ENCODE measurements around the gene PDE1A.

PDE1A gene

DNA sequence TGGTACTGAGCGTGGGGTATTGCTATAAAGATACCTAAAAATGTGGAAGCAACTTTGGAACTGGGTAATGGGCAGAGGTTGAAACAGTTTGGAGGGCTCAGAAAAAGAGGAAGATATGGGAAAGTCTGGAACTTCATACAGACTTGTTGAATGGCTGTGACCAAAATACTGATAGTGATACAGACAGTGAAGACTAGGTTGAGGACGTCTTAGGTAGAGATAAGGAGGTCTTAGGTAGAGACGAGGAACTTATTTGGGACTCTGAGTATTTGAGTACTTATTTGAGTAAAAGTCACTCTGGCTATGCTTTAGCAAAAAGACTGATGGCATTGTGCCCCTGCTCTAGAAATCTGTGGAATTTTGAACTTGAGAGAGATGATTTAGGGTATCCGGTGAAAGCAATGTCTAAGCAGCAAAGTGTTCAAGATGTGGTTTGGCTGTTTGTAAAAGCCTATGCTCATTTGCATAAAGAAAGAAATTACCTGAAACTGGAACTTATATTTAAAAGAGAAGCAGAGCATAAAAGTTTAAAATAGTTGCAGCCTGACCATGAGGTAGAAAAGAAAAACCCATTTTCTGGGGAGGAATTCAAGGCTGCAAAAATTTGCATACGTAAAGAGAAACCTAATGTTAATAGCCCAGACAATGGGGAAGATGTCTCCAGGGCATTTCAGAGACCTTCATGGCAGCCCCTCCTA, 219.6 kb downstream of the PDE1A start:
- DNase-seq, result no peak

DNA sequence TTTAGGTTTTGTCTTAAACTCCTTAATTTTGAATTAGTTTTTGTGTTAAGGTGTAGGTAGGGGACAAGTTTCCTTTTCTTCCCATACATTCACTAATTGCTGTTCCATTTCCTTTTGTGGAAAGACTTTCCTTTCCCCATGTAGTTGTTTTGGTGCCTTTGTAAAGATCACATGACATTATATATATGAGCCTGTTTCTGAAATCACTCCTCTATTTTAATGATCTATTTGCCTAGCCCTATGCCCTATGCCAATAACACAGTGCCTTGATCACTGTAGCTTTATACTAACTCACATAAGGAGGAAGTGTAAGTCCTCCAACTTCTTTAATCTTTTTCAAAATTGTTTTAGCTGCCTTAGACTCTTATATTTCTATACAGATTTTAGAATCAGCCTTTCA, 229.3 kb downstream of the PDE1A start:
- no peak for DNase-seq

DNA sequence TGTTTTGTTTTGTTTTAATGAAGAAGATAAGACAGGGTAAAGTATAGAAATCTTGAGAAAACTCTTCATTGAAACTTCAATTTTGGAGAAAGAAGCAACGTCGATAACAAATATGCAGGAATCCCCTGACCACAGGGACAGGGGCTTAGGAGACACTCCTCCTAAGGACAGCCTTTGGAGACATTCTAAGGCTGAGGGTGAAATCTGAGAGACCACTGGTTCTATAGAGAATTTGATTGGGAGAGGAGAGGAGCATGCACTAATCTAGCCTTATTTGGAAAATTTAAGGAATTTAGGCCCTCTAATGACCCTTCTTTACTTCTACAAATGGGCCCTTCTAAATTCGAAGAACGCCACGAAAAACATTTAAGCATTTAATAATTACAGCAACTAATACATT, 233.5 kb downstream of the PDE1A start:
- DNase-seq, result no peak

DNA sequence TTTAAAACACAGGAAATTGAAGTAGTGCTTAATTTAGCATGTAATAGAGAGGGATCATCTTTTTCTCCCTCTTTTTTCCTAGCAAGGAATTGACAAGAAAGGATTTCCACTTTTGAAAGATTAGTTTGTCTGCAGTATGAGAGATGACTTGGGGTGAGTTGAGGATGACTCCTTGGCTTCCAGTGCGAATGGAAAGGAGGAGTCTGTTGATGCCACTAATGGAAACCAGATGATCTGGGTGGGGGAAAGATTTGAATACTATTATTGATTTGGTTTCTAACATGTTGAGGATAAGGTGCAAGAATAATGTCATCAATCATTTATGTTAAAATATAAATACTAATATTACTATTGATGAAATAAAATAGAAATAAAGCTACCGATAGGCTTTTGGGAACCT, 235.8 kb downstream of the PDE1A start:
- no peak for DNase-seq

DNA sequence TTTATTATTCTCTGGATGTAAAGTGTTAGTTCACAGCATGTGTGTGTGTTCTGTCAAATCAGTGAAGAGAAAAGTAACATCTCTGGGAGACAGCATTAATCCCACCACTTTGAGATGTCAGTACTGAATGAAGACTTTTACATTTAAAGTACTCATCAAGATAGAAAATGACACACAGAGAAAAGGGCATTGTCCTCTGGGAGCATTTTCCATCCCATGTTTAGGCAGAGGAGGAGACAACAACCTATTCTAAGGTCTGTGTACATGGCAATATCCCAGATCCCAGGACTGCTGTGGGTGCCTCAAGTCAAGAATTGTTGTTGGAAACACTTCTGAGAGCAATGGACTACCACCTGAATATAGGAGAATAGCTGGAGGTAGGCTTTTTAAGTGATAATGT, 239.7 kb downstream of the PDE1A start:
- DNase-seq, result no peak

DNA sequence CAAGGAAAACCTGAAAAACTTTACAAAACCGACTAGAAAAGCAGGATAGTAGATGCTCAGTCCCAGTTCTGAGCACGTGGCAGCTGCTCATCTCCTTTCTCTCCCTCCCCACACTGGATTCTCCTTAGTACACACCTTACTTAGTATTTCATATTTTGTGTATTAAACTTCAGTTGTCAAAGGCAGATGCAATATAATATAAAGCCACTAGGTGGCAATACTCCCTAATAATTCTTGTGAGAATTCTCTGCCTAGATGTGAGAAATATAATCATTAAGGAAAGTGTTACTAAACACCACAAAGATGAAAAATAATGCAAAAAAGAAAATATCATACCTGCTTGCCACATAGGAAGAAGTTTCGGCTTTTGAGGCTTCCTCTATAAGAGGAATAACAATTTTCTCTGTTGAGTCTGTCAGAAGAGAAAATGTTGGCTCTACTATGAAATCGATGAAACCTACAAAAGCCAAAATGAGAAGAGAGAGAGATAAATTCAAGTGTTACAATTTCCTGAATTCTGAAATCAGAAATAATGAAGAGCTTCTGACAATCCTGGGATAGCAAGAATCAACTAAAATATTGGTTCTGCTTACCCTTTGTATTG, 240.6 kb downstream of the PDE1A start:
- peak; percentile 20 for DNase-seq

DNA sequence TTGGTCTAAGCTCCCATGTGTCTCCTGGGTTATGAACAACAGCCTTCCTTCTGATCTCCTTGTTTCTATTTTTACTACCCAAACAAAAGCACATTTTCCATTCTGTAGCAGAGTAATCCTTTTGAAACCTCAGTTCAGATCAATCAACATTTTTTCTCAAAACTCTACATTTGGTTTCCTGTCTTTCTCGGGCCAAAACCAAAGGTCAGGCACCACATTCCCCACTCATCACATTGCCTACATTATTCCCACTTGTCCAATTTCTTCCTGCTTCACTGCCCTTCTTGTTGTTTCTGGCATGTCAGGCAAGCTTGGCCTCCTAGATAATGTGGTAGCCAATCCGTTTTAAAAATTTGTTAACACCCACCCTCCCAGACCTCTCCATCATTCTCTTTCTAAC, 244.4 kb downstream of the PDE1A start:
- DNase-seq, result no peak

DNA sequence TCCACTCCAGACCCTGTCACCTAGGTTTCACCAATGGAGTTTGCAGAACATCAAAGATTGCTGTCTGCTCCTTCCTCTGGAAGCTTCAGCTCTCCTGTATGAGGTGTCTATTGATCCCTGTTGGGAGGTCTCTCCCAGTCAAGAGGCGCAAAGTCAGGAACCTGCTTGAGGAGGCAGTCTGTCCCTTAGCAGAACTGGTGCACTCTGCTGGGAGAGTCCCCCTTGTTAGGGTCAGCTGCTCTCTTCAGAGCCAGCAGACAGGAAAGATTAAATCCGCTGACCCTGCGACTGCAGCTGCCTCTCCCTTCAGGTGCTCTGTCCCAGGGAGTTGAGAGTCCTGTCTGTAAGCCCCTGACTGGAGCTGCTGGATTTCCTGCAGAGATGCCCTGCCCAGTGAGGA, 245.5 kb downstream of the PDE1A start:
- DNase-seq, result no peak

DNA sequence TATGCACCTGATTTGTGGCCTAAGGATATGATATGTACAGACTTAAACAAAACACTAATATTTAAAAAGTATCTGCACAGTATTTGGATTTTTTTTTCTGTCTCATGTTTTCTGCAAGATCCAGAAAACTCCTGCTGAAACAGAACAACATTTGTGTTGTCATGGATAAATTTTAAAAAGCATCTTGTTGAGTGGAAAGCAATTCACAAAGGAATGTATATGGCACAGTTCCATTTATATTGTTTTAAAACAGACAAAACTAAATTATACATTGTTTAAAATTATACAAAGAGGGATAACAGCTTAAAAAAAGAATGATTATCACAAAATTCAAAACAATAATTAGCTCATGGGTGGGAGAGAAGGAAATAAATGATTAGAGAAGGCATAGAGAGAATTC, 247.7 kb downstream of the PDE1A start:
- no peak for DNase-seq

DNA sequence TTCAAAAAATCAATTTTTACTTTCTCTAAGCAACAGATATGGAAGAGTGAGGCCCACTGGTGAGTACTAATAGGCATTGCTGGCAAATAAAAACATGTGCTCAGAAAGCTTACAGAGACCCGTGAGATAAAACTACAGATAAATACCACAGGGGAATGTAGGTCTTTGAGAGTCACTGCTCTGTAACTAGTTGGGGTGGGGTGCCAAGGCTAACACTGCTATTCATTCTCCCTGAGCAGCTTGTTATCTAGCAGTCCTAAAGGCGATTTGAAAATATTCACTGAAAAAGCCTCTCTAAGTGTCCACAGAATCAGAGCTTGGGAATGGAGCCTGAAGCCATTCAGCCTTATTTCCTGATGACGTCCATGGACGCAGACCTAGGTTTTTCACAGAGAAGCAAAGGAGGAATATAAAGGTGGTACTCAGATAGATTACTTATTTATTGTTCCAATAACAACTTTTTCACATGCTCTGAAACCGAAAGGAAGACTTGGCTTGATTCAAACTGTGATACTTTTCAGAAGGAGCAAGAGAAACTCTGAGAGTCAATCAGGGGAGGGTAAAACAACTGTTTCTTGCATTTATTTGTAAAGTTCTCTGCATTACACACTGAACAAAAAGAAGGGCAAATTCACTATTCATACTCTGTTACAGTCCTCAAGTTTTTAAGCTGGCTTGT, 252.8 kb downstream of the PDE1A start:
- no peak for DNase-seq

DNA sequence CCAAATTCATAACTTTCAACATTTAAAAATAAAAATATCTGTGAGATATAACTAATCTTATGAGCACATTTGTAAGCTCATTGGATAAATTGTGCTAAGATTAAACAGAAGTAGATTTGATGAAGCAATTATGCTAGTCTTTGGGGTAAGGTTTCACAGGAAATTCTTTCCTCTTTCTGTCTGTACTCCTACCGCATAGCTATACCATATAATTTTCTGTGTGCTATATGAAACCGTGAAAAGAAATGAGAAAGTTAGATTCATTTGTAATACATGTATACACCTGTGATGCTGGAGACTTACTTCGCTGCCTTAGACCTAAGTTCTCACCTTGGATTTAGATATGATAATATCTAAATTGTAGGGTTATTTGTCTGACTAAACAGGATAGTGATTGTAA, 256.5 kb downstream of the PDE1A start:
- DNase-seq, result no peak

DNA sequence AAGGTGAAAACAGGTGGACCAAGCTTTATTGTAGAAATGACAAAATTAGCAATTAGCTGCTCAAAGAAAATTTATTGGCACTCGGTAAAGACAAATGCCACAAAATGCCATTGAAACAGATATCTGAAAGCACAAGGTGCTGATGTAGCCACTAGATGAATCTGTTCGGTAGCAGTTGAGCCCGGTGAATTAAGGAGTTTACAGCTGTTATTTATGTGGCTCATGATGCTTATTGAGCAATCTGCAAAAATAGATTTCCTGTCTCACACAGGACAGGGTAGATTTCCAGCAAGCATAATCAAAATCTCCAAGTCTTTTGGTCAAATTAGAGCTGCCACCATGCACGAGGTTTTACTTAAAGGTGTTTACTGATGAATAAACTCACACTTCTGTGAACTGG, 259.0 kb downstream of the PDE1A start:
- no peak for DNase-seq

DNA sequence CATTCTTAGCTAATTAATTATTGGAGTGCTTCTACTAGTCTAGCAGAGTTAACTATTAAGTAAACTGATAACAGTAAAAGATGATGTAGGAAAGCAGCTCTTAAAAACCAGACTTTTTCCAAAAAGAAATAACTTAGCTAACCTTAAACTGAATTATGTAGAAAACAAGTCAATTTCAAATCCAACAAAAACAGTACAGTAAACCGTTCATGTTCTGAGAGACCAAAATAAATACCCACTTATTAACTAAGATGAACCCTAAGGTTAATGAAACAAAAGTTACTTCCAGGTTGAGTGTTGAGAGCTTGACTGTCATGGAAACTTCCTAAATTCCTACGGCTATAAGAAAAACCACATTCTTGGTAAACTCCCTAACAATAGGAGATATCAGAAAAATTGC, 260.0 kb downstream of the PDE1A start:
- DNase-seq, result no peak

DNA sequence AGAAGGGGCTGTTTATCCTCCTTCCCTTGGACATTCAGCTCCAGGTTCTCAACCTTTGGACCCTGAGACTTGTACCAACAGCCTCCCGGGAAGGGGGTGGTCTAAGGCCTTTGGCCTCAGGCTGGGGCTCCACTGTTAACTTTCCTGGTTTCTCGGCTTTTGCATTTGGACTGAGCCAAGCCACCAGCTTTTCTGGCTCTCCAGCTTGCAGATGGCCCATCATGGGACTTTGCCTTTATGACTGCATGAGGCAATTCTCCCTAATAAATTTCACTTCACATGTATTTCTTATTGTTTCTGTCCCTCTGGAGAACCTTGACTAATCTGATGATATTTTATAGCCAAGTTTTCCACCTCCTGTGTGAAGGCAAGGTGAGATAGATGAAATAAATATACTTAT, 260.4 kb downstream of the PDE1A start:
- no peak for DNase-seq

DNA sequence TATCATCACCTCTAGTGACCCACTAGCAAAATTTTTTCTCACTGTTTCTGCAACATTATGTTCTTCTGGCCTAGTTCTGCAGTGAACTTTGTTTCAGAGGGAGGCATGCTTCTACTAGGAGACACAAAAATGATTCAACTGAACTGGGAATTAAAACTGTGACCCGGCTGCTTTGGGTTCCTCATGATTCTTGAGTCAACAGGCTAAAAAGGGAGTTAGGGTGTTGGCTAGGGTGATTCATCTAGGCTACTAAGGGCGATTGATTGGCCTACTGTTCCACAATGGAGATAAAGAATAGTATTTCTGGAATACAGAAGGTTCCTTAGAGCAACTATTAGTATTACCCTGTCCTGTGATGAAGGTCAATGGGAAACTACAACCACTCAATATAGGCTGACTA, 261.6 kb downstream of the PDE1A start:
- DNase-seq, result no peak

DNA sequence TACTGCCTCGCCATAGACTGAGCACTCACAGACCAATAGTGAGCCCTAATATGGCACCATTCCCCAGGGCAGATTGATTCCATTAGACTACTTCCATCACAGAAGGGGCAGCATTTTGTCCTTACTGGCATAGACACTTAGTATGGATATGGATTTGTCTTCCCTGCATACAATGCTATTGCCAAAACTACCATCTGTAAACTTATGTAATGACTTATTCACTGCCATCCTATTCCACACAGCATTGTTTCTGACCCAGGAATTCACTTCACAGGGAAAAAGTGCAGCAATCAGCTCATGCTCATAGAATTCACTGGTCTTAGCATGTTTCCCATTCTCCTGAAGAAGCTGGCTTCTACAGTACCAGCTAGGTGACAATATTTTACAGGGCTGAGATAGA, 262.1 kb downstream of the PDE1A start:
- DNase-seq, result no peak

DNA sequence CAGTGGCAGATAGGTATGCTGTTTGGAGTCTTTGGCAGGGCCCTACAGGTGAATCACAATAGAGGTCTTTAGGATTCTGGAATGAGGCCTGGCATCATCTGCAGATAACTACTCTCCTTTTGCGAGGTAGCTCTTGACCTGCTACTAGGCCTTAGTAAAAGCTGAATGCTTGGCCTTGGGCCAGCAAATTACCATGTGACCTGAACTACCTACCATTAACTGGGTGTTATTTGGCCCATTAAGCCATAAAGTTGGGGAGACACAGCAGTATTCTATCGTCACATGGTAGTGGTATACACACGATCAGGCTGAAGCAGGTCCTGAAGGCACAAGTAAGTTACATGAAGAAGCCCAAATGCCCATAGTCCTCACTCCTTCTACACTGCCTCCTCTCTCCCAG, 263.0 kb downstream of the PDE1A start:
- DNase-seq, result no peak

DNA sequence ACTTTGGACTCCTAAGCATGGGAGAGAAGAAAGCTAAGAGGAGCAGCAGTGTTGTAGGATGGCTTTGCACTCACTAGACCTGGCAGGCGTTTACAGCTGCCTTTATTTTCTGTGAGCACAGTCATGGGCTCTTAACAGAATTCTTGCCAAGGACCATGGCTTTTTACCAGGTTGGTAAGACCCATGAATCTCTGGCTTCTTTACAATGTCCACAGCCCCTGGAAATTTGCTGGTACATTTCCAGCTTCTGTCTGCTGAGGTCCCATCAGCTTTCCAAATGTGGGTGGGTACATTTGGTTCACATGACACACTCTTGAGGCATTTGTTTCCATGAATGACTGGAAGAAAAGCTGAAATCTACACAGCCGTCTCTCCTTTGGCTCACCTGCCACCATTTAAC, 278.5 kb downstream of the PDE1A start:
- DNase-seq, result no peak

DNA sequence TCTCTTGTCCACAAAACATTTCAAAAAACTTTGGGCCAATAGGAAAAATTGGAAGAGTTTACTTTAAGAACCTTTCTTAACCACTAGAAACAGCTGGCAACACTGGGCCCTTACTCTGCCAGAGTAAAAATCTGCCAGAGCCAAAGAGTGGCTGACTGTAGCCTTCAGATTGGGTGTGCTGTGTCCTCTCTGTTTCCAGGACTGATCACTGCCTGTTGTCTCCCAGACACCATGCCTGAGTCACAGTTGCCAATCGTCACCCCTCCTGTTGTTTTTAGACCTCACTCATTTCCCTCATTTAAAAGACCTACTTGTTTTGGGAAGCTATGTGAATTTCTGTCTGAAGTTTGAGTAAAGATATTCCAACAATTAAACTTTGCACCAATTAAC, 282.1 kb downstream of the PDE1A start:
- no peak for DNase-seq

DNA sequence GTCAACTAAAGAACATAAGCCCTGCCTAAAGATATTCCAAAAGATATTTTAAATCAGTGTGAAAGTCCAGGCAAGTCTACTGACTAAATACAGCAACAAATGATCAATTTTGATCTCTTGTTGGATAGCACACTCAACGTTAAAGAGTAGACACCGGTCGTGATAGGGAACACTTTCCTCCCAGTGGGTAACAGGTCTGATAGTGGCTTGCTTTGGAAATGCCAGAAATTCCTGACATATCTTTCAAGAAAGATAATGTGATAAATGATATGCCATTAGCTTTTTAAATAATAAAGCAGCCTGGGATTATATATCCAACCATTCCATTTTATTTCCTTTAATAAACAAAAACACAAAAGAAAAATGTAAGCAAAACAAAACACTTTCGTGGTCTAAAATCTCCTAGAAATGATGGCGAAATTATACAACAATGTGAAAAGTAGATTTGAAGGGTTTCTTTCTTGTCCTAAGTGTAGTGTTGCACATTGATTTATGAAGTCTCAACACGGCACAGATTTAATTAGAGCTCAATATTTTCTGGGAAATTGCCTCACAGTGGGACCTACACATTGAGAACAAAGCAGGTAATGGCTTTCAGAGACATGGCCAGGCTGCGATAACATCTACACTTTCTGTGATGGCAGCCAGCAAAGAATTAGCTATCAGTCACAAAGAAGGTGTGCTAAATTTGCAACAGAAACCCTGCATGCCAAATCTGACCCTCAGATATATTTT, 282.6 kb downstream of the PDE1A start:
- DNase-seq, result no peak

DNA sequence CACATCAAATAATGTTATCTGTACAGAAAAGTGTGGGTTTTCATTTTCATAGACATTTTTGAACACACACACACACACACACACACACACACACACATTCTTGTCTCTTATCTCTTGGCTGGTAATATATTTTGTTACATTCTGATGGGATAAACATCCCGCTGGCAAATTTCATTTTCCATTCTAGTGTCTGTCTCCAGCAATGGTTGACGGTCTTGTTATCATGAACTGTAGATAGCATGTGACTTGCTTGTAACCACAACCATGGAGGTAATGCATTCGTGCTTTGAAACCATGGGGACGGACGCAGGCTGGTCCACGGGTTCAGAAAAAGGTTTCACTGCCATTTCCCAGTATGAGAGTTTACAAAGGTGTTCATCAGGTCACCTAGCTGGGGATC, 284.8 kb downstream of the PDE1A start:
- DNase-seq, result no peak

DNA sequence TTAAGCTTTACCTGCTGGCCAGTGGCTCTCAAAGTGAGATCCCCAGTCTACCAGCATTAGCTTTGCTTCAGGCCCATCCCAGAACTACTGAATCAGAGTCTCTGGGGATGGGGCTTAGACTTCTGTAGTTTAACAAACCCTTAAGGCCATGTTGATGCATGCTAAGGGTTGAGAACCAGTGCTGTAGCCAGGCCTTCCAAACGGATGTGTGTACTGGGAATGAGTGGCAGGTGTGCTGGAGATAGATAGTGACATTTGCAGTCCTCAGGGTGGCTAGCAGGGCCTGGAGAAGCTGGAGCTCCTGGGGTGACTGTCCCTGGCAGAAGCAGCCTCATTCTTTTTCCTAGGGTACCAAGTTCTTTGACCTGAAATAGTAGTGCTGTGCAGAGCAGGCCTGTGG, 292.6 kb downstream of the PDE1A start:
- no peak for DNase-seq

DNA sequence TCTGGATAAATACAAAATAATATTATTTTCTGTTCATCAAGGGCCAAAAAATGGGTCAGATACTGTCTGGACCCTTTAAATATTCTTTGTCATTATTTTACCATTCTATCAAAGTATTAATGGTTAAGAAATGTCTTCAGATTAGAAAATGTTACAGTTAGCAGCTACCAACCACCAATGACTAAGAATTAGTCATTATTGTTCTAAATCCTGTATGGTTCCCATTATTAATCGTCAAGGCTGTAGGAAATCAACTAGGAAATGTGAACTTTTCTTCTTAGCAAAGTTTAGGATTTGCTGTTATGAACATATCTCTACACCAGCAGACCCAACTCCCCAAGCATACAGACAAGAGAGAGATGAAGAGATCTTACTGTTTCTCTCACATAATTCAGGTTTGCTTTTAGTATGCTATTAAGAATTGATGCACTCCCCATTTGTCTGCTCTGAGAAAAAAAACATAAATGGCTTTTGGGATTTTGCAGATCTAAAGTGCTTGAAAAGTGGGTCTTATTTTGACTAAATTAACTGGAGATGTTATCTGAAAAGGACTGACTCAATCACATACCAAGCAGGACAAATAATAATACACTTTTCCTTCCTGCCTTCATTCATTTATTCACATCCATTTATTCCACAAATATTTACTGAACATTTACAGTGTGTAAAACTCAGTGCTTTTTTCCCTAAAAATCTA, 293.5 kb downstream of the PDE1A start:
- no peak for DNase-seq

Measured in right kidney (tissue), 1 donor.